Spleen (tissue), 11 donors: ENCODE results near the gene OR4K1. TPM values are rescaled to one million over a fixed set of nuclear protein-coding genes. Genes with fewer than 3 reads are reported as not detected.

Experiments
- DNase-seq: peaks from one replicate; pipeline ENCODE4 v3.0.0-alpha.2; 2020
- H3K27ac ChIP-seq, 8 donors: fragments of 200-600 bp; sonication (generic) in 7 of 8; 1 replicate in 4 of 8; 2 replicates in 4 of 8; pipeline versions ENCODE4 v1.5.0 to v1.8.0; 2016 to 2021; ENCODE audit warnings: inconsistent platforms in 4 of 8, mild to moderate bottlenecking in 4 of 8, moderate library complexity in 1 of 8
- H3K27me3 ChIP-seq, 7 donors: fragments of 200-600 bp; sonication (generic) in 6 of 7; replicated peaks in 1 of 7; 1 replicate in 4 of 7; 2 replicates in 3 of 7; pipeline versions ENCODE4 v1.5.0 to v1.8.0; 2016 to 2021; ENCODE audit warnings: inconsistent platforms in 3 of 7, mild to moderate bottlenecking in 1 of 7
- H3K36me3 ChIP-seq, 6 donors: fragments of 200-600 bp; sonication (generic) in 5 of 6; 1 replicate in 4 of 6; 2 replicates in 2 of 6; pipeline versions ENCODE4 v1.5.0 to v1.8.0; 2016 to 2021; ENCODE audit warnings: inconsistent platforms in 2 of 6
- H3K4me1 ChIP-seq, 6 donors: fragments of 200-600 bp; sonication (generic) in 5 of 6; 1 replicate in 3 of 6; 2 replicates in 3 of 6; pipeline versions ENCODE4 v1.5.0 to v1.8.0; 2016 to 2021; ENCODE audit warnings: inconsistent platforms in 3 of 6
- H3K4me3 ChIP-seq, 8 donors: fragments of 200-600 bp; sonication (generic) in 7 of 8; 1 replicate in 4 of 8; 2 replicates in 4 of 8; pipeline versions ENCODE4 v1.5.0 to v1.8.0; 2016 to 2021; ENCODE audit warnings: inconsistent platforms in 4 of 8, mild to moderate bottlenecking in 4 of 8, moderate library complexity in 2 of 8
- H3K9me3 ChIP-seq, 8 donors: fragments of 200-600 bp; sonication (generic) in 7 of 8; 1 replicate in 4 of 8; 2 replicates in 4 of 8; pipeline versions ENCODE4 v1.5.0 to v1.8.0; 2016 to 2021; ENCODE audit warnings: inconsistent platforms in 4 of 8
- POLR2A ChIP-seq, 3 donors: fragments of 450-650 bp; IDR thresholded peaks; one replicate each; pipeline ENCODE4 v1.5.1; 2017; ENCODE audit warnings: antibody characterized with exemption in 3 of 3, mild to moderate bottlenecking in 1 of 3
- POLR2AphosphoS5 ChIP-seq, 3 donors: sonication (generic); formaldehyde crosslinking; IDR thresholded peaks; one replicate each; pipeline ENCODE4 v1.5.1; 2017; ENCODE audit warnings: antibody characterized with exemption in 3 of 3
- WGBS, 5 donors: extraction: QIAGEN DNeasy Blood & Tissue Kit in 3 of 5; methylation state at CpG; one replicate each; pipeline versions ENCODE4 v1.1.5 to v1.1.7; 2013 to 2018; 5-methylcytosine and 5-hydroxymethylcytosine counted together
- intact Hi-C: fragments of 100-400 bp; cut with DNase I; formaldehyde crosslinking; loops from one replicate; pipeline ENCODE4 v1.15.0; 2023; ENCODE audit warnings: low total_unique reads
- polyA plus RNA-seq, 3 donors: library from polyadenylated mRNA; stranded (reverse); fragments of 200-250 nt; gene quantifications; one replicate each; pipeline ENCODE4 v1.2.1, GENCODE V29; 2013
- total RNA-seq, 7 donors: library from RNA; depleted of rRNA in 3 of 7; stranded (reverse); fragments of >200 nt in 3 of 7; fragmentation: NEBNext Ultra II Directional in 4 of 7; extraction: Animal tissue kit (Norgen Biotek cat#: 25700) in 4 of 7; gene quantifications; one replicate each; pipeline versions ENCODE4 v1.1.0 to v1.2.1, GENCODE V29; 2016 to 2021
- TF ChIP-seq, protein P1 (sequence below), 11 experiments: fragments of 200-600 bp in 7 of 11; fragments of 450-650 bp in 4 of 11; sonication (generic) in 4 of 11; IDR thresholded peaks in 8 of 11; conservative IDR thresholded peaks in 3 of 11; 1 replicate in 7 of 11; 2 replicates in 4 of 11; pipeline versions ENCODE4 v1.4.0 to v1.8.0; 2016 to 2021; ENCODE audit warnings: antibody characterized with exemption in 11 of 11, inconsistent platforms in 4 of 11, mild to moderate bottlenecking in 1 of 11
- donor health status: healthy with polysubstance abuse.
- donor health status: DM: no; HTN: no; CAD: no; lungs with moderate emphysema.
- donor health status: DM: no; HTN: no; CAD: no.
- donor health status: Bipolar disorder and iron deficiency.
- donor health status: healthy.
- donor health status: DM: no; HTN: no; CAD: no.
- donor health status: DM: yes; HTN: yes; CAD: no.

The OR4K1 gene
- total and polyA plus RNA-seq, 10 donors = not detected

DNA sequence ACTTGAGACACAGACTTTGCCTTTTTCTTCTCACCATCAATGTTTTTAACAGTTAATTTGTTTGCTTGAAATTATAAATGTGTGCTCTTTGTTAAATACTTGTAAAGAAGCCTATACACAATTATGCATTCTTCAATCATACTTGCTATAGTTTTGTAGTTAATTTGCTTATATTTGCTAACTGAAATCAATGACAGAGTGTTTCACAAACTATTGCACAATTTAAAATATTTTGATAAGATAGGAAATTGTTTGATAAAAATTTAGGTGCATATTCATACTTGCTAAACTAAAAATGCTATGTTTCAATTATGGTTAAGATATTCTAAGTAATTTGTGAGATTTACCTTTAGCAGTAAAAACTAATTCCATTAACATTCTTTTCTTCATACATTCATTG lies 24.1 kb upstream of the OR4K1 start:
- TF ChIP-seq POLR2A (IDR thresholded peaks at IDR 0.05) (no peak), POLR2AphosphoS5 (IDR thresholded peaks at IDR 0.05) (no peak)
- TF ChIP-seq, protein P1, sequence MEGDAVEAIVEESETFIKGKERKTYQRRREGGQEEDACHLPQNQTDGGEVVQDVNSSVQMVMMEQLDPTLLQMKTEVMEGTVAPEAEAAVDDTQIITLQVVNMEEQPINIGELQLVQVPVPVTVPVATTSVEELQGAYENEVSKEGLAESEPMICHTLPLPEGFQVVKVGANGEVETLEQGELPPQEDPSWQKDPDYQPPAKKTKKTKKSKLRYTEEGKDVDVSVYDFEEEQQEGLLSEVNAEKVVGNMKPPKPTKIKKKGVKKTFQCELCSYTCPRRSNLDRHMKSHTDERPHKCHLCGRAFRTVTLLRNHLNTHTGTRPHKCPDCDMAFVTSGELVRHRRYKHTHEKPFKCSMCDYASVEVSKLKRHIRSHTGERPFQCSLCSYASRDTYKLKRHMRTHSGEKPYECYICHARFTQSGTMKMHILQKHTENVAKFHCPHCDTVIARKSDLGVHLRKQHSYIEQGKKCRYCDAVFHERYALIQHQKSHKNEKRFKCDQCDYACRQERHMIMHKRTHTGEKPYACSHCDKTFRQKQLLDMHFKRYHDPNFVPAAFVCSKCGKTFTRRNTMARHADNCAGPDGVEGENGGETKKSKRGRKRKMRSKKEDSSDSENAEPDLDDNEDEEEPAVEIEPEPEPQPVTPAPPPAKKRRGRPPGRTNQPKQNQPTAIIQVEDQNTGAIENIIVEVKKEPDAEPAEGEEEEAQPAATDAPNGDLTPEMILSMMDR (IDR thresholded peaks at IDR 0.05 in 8 of 11, conservative IDR thresholded peaks at IDR 0.05 in 3 of 11) = no peak
- Histone ChIP-seq H3K36me3 (no peaks in the 10 kb centered on the region), H3K27me3 (no peaks in the 10 kb centered on the region), H3K4me1 (no peaks in the 10 kb centered on the region), H3K27ac (no peak overlapping the region), H3K4me3 (no peak overlapping the region), H3K9me3 (peaks cover 0 to 18% (median 3%) of the 10 kb centered on the region in 8 donors)
- intact Hi-C loops = no loop called here
- no peak for DNase-seq

DNA sequence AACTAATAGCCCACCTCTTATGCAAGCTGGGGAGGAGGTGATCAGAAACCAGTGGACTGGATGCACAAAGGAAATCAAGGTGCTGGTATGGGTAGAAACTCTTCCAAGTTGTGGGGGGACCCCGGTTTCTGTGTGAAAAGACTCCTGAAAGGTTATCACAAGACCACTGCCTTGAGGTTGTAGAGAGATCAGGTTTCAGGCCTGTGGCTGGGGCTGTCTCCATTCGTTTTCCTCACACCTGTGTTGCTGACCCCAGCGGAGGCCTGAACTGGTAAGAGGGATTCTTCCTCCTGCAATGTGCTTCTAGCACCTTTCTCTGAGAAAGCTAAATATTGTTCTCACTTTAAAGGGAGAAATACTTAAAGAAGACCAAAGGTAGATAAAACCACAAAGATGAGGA lies 19.6 kb upstream of the OR4K1 start:
- Histone ChIP-seq H3K4me3 (no peak overlapping the region), H3K36me3 (no peaks in the 10 kb centered on the region), H3K27ac (no peak overlapping the region), H3K9me3 (peaks cover 0 to 11% (median 0%) of the 10 kb centered on the region in 8 donors), H3K27me3 (no peaks in the 10 kb centered on the region), H3K4me1 (no peaks in the 10 kb centered on the region)
- intact Hi-C loops = no loop called here
- TF ChIP-seq POLR2A (IDR thresholded peaks at IDR 0.05) (no peak), POLR2AphosphoS5 (IDR thresholded peaks at IDR 0.05) (no peak)
- TF ChIP-seq, protein P1 (IDR thresholded peaks at IDR 0.05 in 8 of 11, conservative IDR thresholded peaks at IDR 0.05 in 3 of 11) = no peak
- 45 to 60% (median 52%) methylated on average over 3 of the region's 3 CpGs for whole genome bisulfite sequencing, 5 donors
- peak; percentile 67 for DNase-seq

DNA sequence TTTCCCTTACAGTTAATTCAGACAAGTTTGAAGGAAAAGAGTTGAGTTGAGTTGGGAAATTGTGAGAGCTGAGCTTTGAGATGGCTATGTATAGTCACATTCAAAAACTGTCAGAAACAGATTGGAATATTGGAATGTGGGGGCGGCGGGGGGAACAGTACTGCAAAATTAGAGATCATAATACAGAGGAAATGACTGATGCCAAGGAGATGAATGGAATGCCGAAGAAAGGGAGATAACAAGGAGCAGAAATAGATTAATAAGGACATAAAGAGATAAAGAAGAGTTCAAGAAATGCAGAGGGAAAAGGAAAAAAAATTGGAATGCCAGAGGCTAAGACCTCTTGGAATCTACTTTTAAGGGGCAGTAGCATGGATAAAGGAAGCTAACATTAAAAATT lies 13.5 kb upstream of the OR4K1 start:
- Histone ChIP-seq H3K36me3 (no peaks in the 10 kb centered on the region), H3K27ac (no peak overlapping the region), H3K4me3 (no peak overlapping the region), H3K9me3 (peaks cover 0 to 6% (median 0%) of the 10 kb centered on the region in 8 donors), H3K27me3 (no peaks in the 10 kb centered on the region), H3K4me1 (no peaks in the 10 kb centered on the region)
- no peak for DNase-seq
- TF ChIP-seq POLR2A (IDR thresholded peaks at IDR 0.05) (no peak), POLR2AphosphoS5 (IDR thresholded peaks at IDR 0.05) (no peak)
- TF ChIP-seq, protein P1 (IDR thresholded peaks at IDR 0.05 in 8 of 11, conservative IDR thresholded peaks at IDR 0.05 in 3 of 11) = no peak
- 65 to 72% (median 68%) methylated on average over 3 of the region's 3 CpGs for WGBS, 5 donors
- intact Hi-C loops = no loop called here

DNA sequence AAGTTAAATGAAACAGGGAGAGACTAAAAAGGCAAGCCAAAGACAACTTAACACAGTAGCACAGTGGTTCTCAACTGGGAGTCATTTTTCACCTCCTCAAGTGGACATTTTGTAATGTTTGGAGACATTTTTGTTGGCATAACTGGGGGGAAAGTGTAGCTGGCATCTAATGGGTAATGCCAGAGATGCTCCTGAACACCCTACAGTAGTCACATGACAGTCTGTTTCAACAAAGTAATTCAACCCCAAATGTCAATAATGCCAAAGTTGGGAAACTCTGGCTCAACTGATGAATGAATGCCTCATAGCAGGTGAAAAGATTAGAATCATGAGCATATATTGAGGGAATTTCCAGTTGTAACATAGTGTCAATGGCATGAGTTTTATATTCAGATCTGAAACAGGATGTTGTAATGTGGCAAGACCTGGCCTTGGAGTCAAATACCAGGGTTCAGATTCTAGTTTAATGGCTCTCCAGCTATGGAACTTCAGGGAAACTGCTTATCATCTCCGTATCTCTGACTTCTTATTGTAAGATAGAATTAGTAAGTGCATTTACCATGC lies 12.7 kb upstream of the OR4K1 start:
- no peak overlapping the region for H3K4me3 ChIP-seq
- H3K9me3 ChIP-seq = peaks cover 0 to 6% (median 0%) of the 10 kb centered on the region in 8 donors
- DNase-seq = no peak
- 56 to 71% (median 67%) methylated on average over 1 of the region's 1 CpG for WGBS, 5 donors
- H3K4me1 ChIP-seq = no peaks in the 10 kb centered on the region
- H3K27ac ChIP-seq = no peak overlapping the region
- H3K36me3 ChIP-seq = no peaks in the 10 kb centered on the region
- intact Hi-C loops = no loop called here
- no peaks in the 10 kb centered on the region for H3K27me3 ChIP-seq
- TF ChIP-seq POLR2A (IDR thresholded peaks at IDR 0.05) = no peak
- no peak for TF ChIP-seq POLR2AphosphoS5 (IDR thresholded peaks at IDR 0.05)
- TF ChIP-seq, protein P1 (IDR thresholded peaks at IDR 0.05 in 8 of 11, conservative IDR thresholded peaks at IDR 0.05 in 3 of 11) = no peak
